GM13976 (cell line): ENCODE measurements around the gene AAMDC.
"Not testable (repeated sequence)": the region's sequence is repeated elsewhere in the genome, so short reads cannot be mapped to it uniquely, and the experiment has no call there.

Experiments
- DNase-seq: peaks from one replicate; pipeline ENCODE4 v3.0.0; 2012; ENCODE audit warnings: low spot score
- in situ Hi-C: fragments of 300-500 bp; cut with MboI; formaldehyde crosslinking; loops from one replicate; pipeline ENCODE4 v1.12.0; 2022; ENCODE audit warnings: low sequenced_read_pairs, mixed read lengths, inconsistent platforms; ENCODE audit not compliant: unreplicated experiment
- TF ChIP-seq, protein P1 (sequence below): IDR thresholded peaks from 2 replicates; pipeline ENCODE4 v1.5.1; 2012; ENCODE audit warnings: borderline replicate concordance, mild to moderate bottlenecking; ENCODE audit not compliant: insufficient read depth; ENCODE audit errors: extremely low read depth, missing control alignments, control extremely low read depth

The AAMDC gene

GRCh38 chr11:77819411-77819920 lies 1.5 kb upstream of the AAMDC start:
- TF ChIP-seq, protein P1, sequence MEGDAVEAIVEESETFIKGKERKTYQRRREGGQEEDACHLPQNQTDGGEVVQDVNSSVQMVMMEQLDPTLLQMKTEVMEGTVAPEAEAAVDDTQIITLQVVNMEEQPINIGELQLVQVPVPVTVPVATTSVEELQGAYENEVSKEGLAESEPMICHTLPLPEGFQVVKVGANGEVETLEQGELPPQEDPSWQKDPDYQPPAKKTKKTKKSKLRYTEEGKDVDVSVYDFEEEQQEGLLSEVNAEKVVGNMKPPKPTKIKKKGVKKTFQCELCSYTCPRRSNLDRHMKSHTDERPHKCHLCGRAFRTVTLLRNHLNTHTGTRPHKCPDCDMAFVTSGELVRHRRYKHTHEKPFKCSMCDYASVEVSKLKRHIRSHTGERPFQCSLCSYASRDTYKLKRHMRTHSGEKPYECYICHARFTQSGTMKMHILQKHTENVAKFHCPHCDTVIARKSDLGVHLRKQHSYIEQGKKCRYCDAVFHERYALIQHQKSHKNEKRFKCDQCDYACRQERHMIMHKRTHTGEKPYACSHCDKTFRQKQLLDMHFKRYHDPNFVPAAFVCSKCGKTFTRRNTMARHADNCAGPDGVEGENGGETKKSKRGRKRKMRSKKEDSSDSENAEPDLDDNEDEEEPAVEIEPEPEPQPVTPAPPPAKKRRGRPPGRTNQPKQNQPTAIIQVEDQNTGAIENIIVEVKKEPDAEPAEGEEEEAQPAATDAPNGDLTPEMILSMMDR = no peak
- peak; percentile 83 for DNase-seq
- in situ Hi-C loops = no loop called here

- in situ Hi-C loops = no loop called here
- DNase-seq = peak; percentile 60
- TF ChIP-seq, protein P1 = no peak
Measured at GRCh38 chr11:77819921-77820564, 901 bp upstream of the AAMDC start.

GRCh38 chr11:77821349-77821851 lies 456 bp downstream of the AAMDC start:
- TF ChIP-seq, protein P1 = no peak
- peak; percentile 42 for DNase-seq
- in situ Hi-C loops = no loop called here

DNA sequence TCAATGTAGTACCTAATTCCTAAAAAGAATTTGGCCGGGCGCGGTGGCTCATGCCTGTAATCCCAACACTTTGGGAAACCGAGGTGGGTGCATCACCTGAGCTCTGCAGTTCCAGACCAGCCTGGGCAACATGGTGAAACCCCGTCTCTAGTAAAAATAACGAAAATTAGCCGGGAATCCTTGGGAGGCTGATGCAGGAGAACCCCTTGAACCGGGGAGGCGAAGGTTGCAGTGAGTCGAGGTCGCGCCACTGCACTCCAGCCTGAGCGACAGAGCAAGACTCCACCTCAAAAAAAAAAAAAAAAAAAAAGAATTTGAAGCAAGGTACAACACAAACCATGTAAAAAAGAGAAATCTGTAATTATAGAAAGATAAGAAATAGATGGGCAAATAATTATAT lies 1.2 kb downstream of the AAMDC start:
- in situ Hi-C loops, DNase-seq: not testable (repeated sequence)

- DNase-seq = no peak
- TF ChIP-seq, protein P1 = no peak
- in situ Hi-C loops = no loop called here
Measured at GRCh38 chr11:77823775-77824174, 2.8 kb downstream of the AAMDC start.

- DNase-seq = no peak
- TF ChIP-seq, protein P1 = no peak
- in situ Hi-C loops = no loop called here
Measured at GRCh38 chr11:77828926-77829325, 8.0 kb downstream of the AAMDC start.

GRCh38 chr11:77833302-77833701 lies 12.4 kb downstream of the AAMDC start:
- in situ Hi-C loops = no loop called here
- TF ChIP-seq, protein P1 = no peak
- no peak for DNase-seq
